Measurements from ENCODE around the gene CIZ1.

GRCh38 chr9:128146591-128147120, 44.7 kb downstream of the CIZ1 start:
- no peak for TF ChIP-seq POLR2A (IDR thresholded peaks at IDR 0.05)
- TF ChIP-seq CTCF (IDR thresholded peaks at IDR 0.05), result no peak
